OCI-LY1 (cell line): ENCODE measurements around the gene RANBP10.

Source experiments
- H2AFZ ChIP-seq: fragments of 200-600 bp; sonication (generic), shearing (Covaris generic); 2 replicates; pipeline ENCODE4 v1.6.0; 2014; ENCODE audit warnings: antibody characterized with exemption, mild to moderate bottlenecking, low read length
- H3F3A ChIP-seq: fragments of 200-600 bp; sonication (generic), shearing (Covaris generic); 2 replicates; pipeline ENCODE4 v1.6.0; 2014; ENCODE audit warnings: mild to moderate bottlenecking, antibody characterized with exemption, low read length, moderate library complexity; ENCODE audit not compliant: insufficient read depth
- H3K27ac ChIP-seq: fragments of 200-600 bp; sonication (generic); 2 replicates; pipeline ENCODE4 v1.5.1; 2014; ENCODE audit warnings: low read length, mixed run types, mild to moderate bottlenecking, low read depth; ENCODE audit not compliant: poor library complexity, severe bottlenecking
- H3K27me3 ChIP-seq: fragments of 200-600 bp; sonication (generic); 2 replicates; pipeline ENCODE4 v1.6.0; 2014; ENCODE audit warnings: antibody characterized with exemption, mild to moderate bottlenecking, low read length, moderate library complexity; ENCODE audit not compliant: insufficient read depth
- H3K36me3 ChIP-seq: fragments of 200-600 bp; sonication (generic); 2 replicates; pipeline ENCODE4 v1.6.1; 2014; ENCODE audit warnings: mild to moderate bottlenecking, antibody characterized with exemption, low read length, moderate library complexity, mixed read lengths; ENCODE audit not compliant: insufficient read depth
- H3K4me1 ChIP-seq: fragments of 200-600 bp; sonication (generic); 2 replicates; pipeline ENCODE4 v1.5.1; 2014; ENCODE audit warnings: mild to moderate bottlenecking, low read length, moderate library complexity; ENCODE audit not compliant: insufficient read depth, severe bottlenecking
- H3K4me2 ChIP-seq: fragments of 200-600 bp; sonication (generic), shearing (Covaris generic); 2 replicates; pipeline ENCODE4 v1.6.1; 2014; ENCODE audit warnings: low read length
- H3K4me3 ChIP-seq: fragments of 200-600 bp; sonication (generic); 2 replicates; pipeline ENCODE4 v1.5.1; 2014; ENCODE audit warnings: low read length, low read depth, mild to moderate bottlenecking, mixed read lengths; ENCODE audit not compliant: poor library complexity, severe bottlenecking
- H3K79me2 ChIP-seq: fragments of 200-600 bp; shearing (Covaris generic); 2 replicates; pipeline ENCODE4 v1.6.1; 2016; ENCODE audit warnings: mixed run types, low read length, mixed read lengths; ENCODE audit not compliant: insufficient read depth
- H3K9ac ChIP-seq: fragments of 200-600 bp; sonication (generic), shearing (Covaris generic); 2 replicates; pipeline ENCODE4 v1.6.1; 2014; ENCODE audit warnings: mild to moderate bottlenecking, low read length, mixed read lengths
- H3K9me2 ChIP-seq: fragments of 200-600 bp; sonication (generic), shearing (Covaris generic); 2 replicates; pipeline ENCODE4 v1.6.1; 2014; ENCODE audit warnings: low read depth, mild to moderate bottlenecking, low read length, mixed read lengths
- H3K9me3 ChIP-seq: fragments of 200-600 bp; shearing (Covaris generic); 2 replicates; pipeline ENCODE4 v1.6.1; 2014; ENCODE audit warnings: low read length, mixed read lengths
- H4K20me1 ChIP-seq: fragments of 200-600 bp; sonication (generic), shearing (Covaris generic); 2 replicates; pipeline ENCODE4 v1.6.0; 2016; ENCODE audit warnings: mild to moderate bottlenecking, low read length; ENCODE audit not compliant: insufficient read depth
- EZH2 ChIP-seq: fragments of 200-600 bp; sonication (generic), shearing (Covaris generic); IDR thresholded peaks from 2 replicates; pipeline ENCODE4 v1.8.0; 2017; ENCODE audit warnings: borderline replicate concordance, mixed run types, mild to moderate bottlenecking, antibody characterized with exemption, low read length, moderate library complexity, mixed read lengths
- TF ChIP-seq, protein P1 (sequence below): fragments of 200-600 bp; sonication (generic), shearing (Covaris generic); IDR thresholded peaks from 2 replicates; pipeline ENCODE4 v1.5.1; 2017; ENCODE audit warnings: mild to moderate bottlenecking, antibody characterized with exemption, low read length, moderate library complexity, mixed read lengths

RANBP10 gene

GRCh38 chr16:67807148-67807682 lies 855 bp upstream of the RANBP10 start:
- Histone ChIP-seq H3K4me1 (peaks cover 32% of the 10 kb centered on the region), H3K79me2 (peaks cover 17% of the 10 kb centered on the region), H3K27me3 (no peaks in the 10 kb centered on the region), H3K4me3 (peak overlapping the region; percentile 94), H3K4me2 (peak overlapping the region; percentile 83), H3K9me2 (no peaks in the 10 kb centered on the region), H3F3A (no peaks in the 10 kb centered on the region), H2AFZ (0 out of 2 replicates have a peak overlapping the region, but pooled peaks have one; percentile 20), H3K27ac (no peak overlapping the region), H3K36me3 (peaks cover 12% of the 10 kb centered on the region; the same call in 1 of the 2 replicates), H3K9me3 (no peaks in the 10 kb centered on the region), H3K9ac (peak overlapping the region; percentile 56; the same call in 1 of the 2 replicates), H4K20me1 (no peaks in the 10 kb centered on the region)
- no peak for TF ChIP-seq EZH2
- TF ChIP-seq, protein P1, sequence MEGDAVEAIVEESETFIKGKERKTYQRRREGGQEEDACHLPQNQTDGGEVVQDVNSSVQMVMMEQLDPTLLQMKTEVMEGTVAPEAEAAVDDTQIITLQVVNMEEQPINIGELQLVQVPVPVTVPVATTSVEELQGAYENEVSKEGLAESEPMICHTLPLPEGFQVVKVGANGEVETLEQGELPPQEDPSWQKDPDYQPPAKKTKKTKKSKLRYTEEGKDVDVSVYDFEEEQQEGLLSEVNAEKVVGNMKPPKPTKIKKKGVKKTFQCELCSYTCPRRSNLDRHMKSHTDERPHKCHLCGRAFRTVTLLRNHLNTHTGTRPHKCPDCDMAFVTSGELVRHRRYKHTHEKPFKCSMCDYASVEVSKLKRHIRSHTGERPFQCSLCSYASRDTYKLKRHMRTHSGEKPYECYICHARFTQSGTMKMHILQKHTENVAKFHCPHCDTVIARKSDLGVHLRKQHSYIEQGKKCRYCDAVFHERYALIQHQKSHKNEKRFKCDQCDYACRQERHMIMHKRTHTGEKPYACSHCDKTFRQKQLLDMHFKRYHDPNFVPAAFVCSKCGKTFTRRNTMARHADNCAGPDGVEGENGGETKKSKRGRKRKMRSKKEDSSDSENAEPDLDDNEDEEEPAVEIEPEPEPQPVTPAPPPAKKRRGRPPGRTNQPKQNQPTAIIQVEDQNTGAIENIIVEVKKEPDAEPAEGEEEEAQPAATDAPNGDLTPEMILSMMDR: no peak; the same call in 1 of the 2 replicates

DNA sequence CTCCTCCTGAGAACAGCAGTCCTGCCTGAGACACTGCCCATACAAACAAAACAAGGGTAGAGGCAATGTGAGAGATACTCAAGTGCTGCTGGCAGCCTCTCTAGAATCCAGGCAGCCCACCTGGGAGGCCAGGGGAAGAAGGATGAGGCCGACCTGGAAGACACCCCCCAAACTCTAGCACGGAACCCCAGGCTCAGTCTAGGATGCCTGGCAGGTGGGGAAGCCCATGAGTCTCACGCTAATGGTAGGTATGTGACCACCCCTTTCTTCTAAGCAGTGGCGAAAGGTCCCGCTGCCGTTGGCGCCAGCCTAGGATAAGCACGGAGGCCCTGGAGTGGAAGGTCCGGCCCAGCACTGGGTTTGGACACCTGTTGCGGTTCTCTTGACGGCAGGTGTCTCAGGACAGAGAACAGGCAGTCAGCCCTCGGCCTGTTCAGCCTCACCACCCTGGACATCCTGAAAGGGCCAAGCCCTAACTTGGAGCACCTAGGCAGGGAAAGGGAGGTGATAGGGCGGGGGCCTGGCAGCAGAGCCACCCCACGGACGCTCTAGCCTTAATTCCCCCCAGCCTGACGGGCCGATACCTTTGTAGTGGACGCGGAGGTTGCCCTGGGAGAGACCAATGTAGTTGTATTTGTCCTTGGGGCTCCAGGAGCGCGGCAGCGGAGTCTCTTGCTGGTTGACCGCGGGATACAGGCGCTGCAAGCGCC lies 487 bp downstream of the RANBP10 start:
- Histone ChIP-seq H3K9ac (peak overlapping the region; percentile 91), H4K20me1 (no peaks in the 10 kb centered on the region), H3K4me2 (peak overlapping the region; percentile 99), H3K27me3 (no peaks in the 10 kb centered on the region), H2AFZ (no peak overlapping the region), H3F3A (no peaks in the 10 kb centered on the region), H3K27ac (peak overlapping the region; percentile 0), H3K9me2 (no peaks in the 10 kb centered on the region), H3K79me2 (peaks cover 23% of the 10 kb centered on the region), H3K9me3 (no peaks in the 10 kb centered on the region), H3K4me3 (peak overlapping the region; percentile 94), H3K36me3 (peaks cover 21% of the 10 kb centered on the region; the same call in 1 of the 2 replicates), H3K4me1 (peaks cover 42% of the 10 kb centered on the region)
- TF ChIP-seq EZH2: no peak
- TF ChIP-seq, protein P1: no peak

GRCh38 chr16:67804853-67805542 lies 1.4 kb downstream of the RANBP10 start:
- H3K9ac ChIP-seq: peak overlapping the region; percentile 91
- H3K4me1 ChIP-seq: peaks cover 42% of the 10 kb centered on the region
- no peaks in the 10 kb centered on the region for H3F3A ChIP-seq
- H3K9me3 ChIP-seq: no peaks in the 10 kb centered on the region
- H4K20me1 ChIP-seq: no peaks in the 10 kb centered on the region
- peak overlapping the region; percentile 99 for H3K4me2 ChIP-seq
- H3K27ac ChIP-seq: peak overlapping the region; percentile 0
- H3K4me3 ChIP-seq: peak overlapping the region; percentile 94
- peaks cover 24% of the 10 kb centered on the region for H3K79me2 ChIP-seq
- no peak overlapping the region for H2AFZ ChIP-seq
- peaks cover 27% of the 10 kb centered on the region; the same call in 1 of the 2 replicates for H3K36me3 ChIP-seq
- H3K9me2 ChIP-seq: no peaks in the 10 kb centered on the region
- no peaks in the 10 kb centered on the region for H3K27me3 ChIP-seq
- TF ChIP-seq EZH2: no peak
- TF ChIP-seq, protein P1: no peak
